Right lobe of liver (tissue), 6 donors: ENCODE results near the gene CDH1. TPM values are rescaled to one million over a fixed set of nuclear protein-coding genes. Genes with fewer than 3 reads are reported as not detected.

Experiments
- ATAC-seq, 4 donors: fragments of 200-7000 bp; cut with Tn5 transposase; one replicate each; pipeline ENCODE4 v1.9.1; 2020; ENCODE audit warnings: mild to moderate bottlenecking in 4 of 4, moderate library complexity in 4 of 4
- DNase-seq, 3 donors: peaks; one replicate each; pipeline ENCODE4 v3.0.0-alpha.2; 2020
- H3K27ac ChIP-seq, 3 donors: fragments of 200-600 bp; one replicate each; pipeline ENCODE4 v1.8.0; 2022
- H3K27me3 ChIP-seq, 2 donors: fragments of 200-600 bp; one replicate each; pipeline ENCODE4 v1.8.0; 2022
- H3K36me3 ChIP-seq, 4 donors: fragments of 200-600 bp; sonication (generic) in 1 of 4; one replicate each; pipeline versions ENCODE4 v1.5.1 to v1.8.0; 2017 to 2022; ENCODE audit warnings: control low read depth in 1 of 4
- H3K4me1 ChIP-seq, 4 donors: fragments of 200-600 bp; sonication (generic) in 1 of 4; one replicate each; pipeline versions ENCODE4 v1.5.1 to v1.8.0; 2017 to 2022; ENCODE audit warnings: control low read depth in 1 of 4
- H3K4me3 ChIP-seq, 3 donors: fragments of 200-600 bp; one replicate each; pipeline ENCODE4 v1.8.0; 2022
- H3K9me3 ChIP-seq, 4 donors: fragments of 200-600 bp; sonication (generic) in 1 of 4; one replicate each; pipeline versions ENCODE4 v1.5.1 to v1.8.0; 2017 to 2022; ENCODE audit warnings: control low read depth in 1 of 4
- CTCF ChIP-seq, 4 donors: fragments of 200-600 bp in 3 of 4; fragments of 450-650 bp in 1 of 4; IDR thresholded peaks; one replicate each; pipeline versions ENCODE4 v1.5.1 to v1.8.0; 2016 to 2022; ENCODE audit warnings: antibody characterized with exemption in 4 of 4, mild to moderate bottlenecking in 2 of 4
- POLR2A ChIP-seq: fragments of 450-650 bp; IDR thresholded peaks from one replicate; pipeline ENCODE4 v1.6.1; 2017; ENCODE audit warnings: antibody characterized with exemption, mild to moderate bottlenecking
- WGBS: methylation state at CpG from one replicate; pipeline ENCODE4 v1.1.6; 2018; ENCODE audit warnings: low coverage, low lambda C conversion rate; ENCODE audit not compliant: insufficient coverage; ENCODE audit errors: missing lambda C conversion rate; 5-methylcytosine and 5-hydroxymethylcytosine counted together
- intact Hi-C, 2 donors: fragments of 100-400 bp; cut with DNase I; formaldehyde crosslinking; loops; one replicate each; pipeline versions ENCODE4 v1.11.2 to v1.14.1; 2022
- total RNA-seq, 6 experiments: library from RNA; depleted of rRNA in 2 of 6; stranded (reverse); fragments of >200 nt in 2 of 6; fragmentation: NEBNext Ultra II Directional in 3 of 6; extraction: Animal tissue kit (Norgen Biotek cat#: 25700) in 3 of 6; gene quantifications; one replicate each; pipeline versions ENCODE4 v1.1.0 to v1.2.4, GENCODE V29; 2016 to 2023
- donor health status: DM: no; HTN: yes; CAD: no.
- donor health status: DM: no; HTN: no; CAD: no.
- donor health status: DM: no; HTN: no; CAD: no.
- donor health status: DM: no; HTN: yes; CAD: no.
- donor health status: DM: no; HTN: yes; CAD: no.

Gene CDH1
- total RNA-seq, 6 experiments from 2014 or later = 54.3 to 130 (median 76.5) TPM

- no peaks in the 10 kb centered on the region for H3K4me1 ChIP-seq
- intact Hi-C loops = no loop called here
- no peak for DNase-seq
- H3K4me3 ChIP-seq = no peak overlapping the region
- no peak for TF ChIP-seq POLR2A
- no peak for TF ChIP-seq CTCF (IDR thresholded peaks at IDR 0.05)
- WGBS = 74% methylated on average over 5 of the region's 7 CpGs
- H3K9me3 ChIP-seq = no peaks in the 10 kb centered on the region
- no peak for ATAC-seq
- no peaks in the 10 kb centered on the region for H3K27me3 ChIP-seq
- peaks cover 0 to 2% (median under 1%) of the 10 kb centered on the region in 4 donors for H3K36me3 ChIP-seq
- H3K27ac ChIP-seq = no peak overlapping the region
These were observed 31.1 kb downstream of the CDH1 start for GRCh38 chr16:68768175-68768574.

GRCh38 chr16:68768771-68769170 lies 31.7 kb downstream of the CDH1 start:
- ATAC-seq (no peak), DNase-seq (no peak)
- WGBS = 79% methylated on average over 2 of the region's 2 CpGs
- TF ChIP-seq CTCF (IDR thresholded peaks at IDR 0.05) (no peak), POLR2A (no peak)
- Histone ChIP-seq H3K27me3 (no peaks in the 10 kb centered on the region), H3K9me3 (no peaks in the 10 kb centered on the region), H3K4me1 (no peaks in the 10 kb centered on the region), H3K36me3 (peaks cover 0 to 2% (median under 1%) of the 10 kb centered on the region in 4 donors), H3K4me3 (no peak overlapping the region), H3K27ac (no peak overlapping the region)
- intact Hi-C loops = no loop called here

- ATAC-seq = peak in 1 of 4 donors; percentile 31
- no peaks in the 10 kb centered on the region for H3K27me3 ChIP-seq
- H3K9me3 ChIP-seq = no peaks in the 10 kb centered on the region
- intact Hi-C loops = no loop called here
- no peak for TF ChIP-seq CTCF (IDR thresholded peaks at IDR 0.05)
- no peaks in the 10 kb centered on the region for H3K4me1 ChIP-seq
- peaks cover 0 to 2% (median under 1%) of the 10 kb centered on the region in 4 donors for H3K36me3 ChIP-seq
- H3K4me3 ChIP-seq = no peak overlapping the region
- 69% methylated on average over 7 of the region's 8 CpGs for WGBS
- DNase-seq = no peak
- H3K27ac ChIP-seq = no peak overlapping the region
These were observed 33.6 kb downstream of the CDH1 start for GRCh38 chr16:68770671-68771070.

GRCh38 chr16:68772030-68772681 lies 35.1 kb downstream of the CDH1 start:
- ATAC-seq (no peak), DNase-seq (no peak)
- no peak for TF ChIP-seq POLR2A
- no peak for TF ChIP-seq CTCF (IDR thresholded peaks at IDR 0.05)
- no peaks in the 10 kb centered on the region for H3K4me1 ChIP-seq
- H3K27me3 ChIP-seq = no peaks in the 10 kb centered on the region
- no peak overlapping the region for H3K4me3 ChIP-seq
- H3K27ac ChIP-seq = no peak overlapping the region
- intact Hi-C loops = no loop called here
- H3K36me3 ChIP-seq = peaks cover 0 to 2% (median 0%) of the 10 kb centered on the region in 4 donors
- WGBS = 88% methylated on average over 7 of the region's 11 CpGs
- H3K9me3 ChIP-seq = no peaks in the 10 kb centered on the region
